Breast epithelium (tissue), 4 donors: ENCODE data around the gene TCTA. TPM values are rescaled to one million over a fixed set of nuclear protein-coding genes. Genes with fewer than 3 reads are reported as not detected.

ENCODE experiments used
- DNase-seq, 2 donors: peaks; one replicate each; pipeline ENCODE4 v3.0.0-alpha.2; 2019; ENCODE audit warnings: low spot score in 2 of 2
- H3K27ac ChIP-seq, 2 donors: fragments of 200-600 bp; sonication (generic) in 1 of 2; one replicate each; pipeline ENCODE4 v1.5.1; 2016 to 2019; ENCODE audit warnings: mild to moderate bottlenecking in 1 of 2
- H3K27me3 ChIP-seq, 2 donors: fragments of 200-600 bp; sonication (generic) in 1 of 2; one replicate each; pipeline versions ENCODE4 v1.5.1 to v1.6.0; 2017 to 2019; ENCODE audit warnings: control low read depth in 1 of 2, mild to moderate bottlenecking in 1 of 2
- H3K36me3 ChIP-seq: fragments of 200-600 bp; one replicate; pipeline ENCODE4 v1.5.1; 2019
- H3K4me1 ChIP-seq, 2 donors: fragments of 200-600 bp; sonication (generic); one replicate each; pipeline ENCODE4 v1.5.1; 2016 to 2019; ENCODE audit warnings: control low read depth in 1 of 2
- H3K4me3 ChIP-seq, 3 donors: fragments of 200-600 bp; sonication (generic); 1 replicate in 2 of 3; 2 replicates in 1 of 3; pipeline ENCODE4 v1.5.1; 2016 to 2019; ENCODE audit warnings: mild to moderate bottlenecking in 3 of 3, moderate library complexity in 2 of 3
- H3K9me3 ChIP-seq, 2 donors: fragments of 200-600 bp; sonication (generic) in 1 of 2; one replicate each; pipeline ENCODE4 v1.5.1; 2016 to 2019; ENCODE audit warnings: control low read depth in 1 of 2
- POLR2A ChIP-seq: fragments of 450-650 bp; IDR thresholded peaks from one replicate; pipeline ENCODE4 v1.6.1; 2016; ENCODE audit warnings: antibody characterized with exemption, mild to moderate bottlenecking, moderate library complexity
- POLR2AphosphoS5 ChIP-seq, 3 donors: sonication (generic); formaldehyde crosslinking; IDR thresholded peaks; one replicate each; pipeline ENCODE4 v1.6.1; 2017; ENCODE audit warnings: antibody characterized with exemption in 3 of 3
- intact Hi-C: fragments of 100-400 bp; cut with DNase I; formaldehyde crosslinking; loops from one replicate; pipeline ENCODE4 v1.15.1; 2023; ENCODE audit warnings: low total_unique reads
- total RNA-seq, 3 donors: library from RNA; depleted of rRNA; stranded (reverse); fragments of >200 nt; gene quantifications; one replicate each; pipeline ENCODE4 v1.1.0, GENCODE V29; 2016
- TF ChIP-seq, protein P1 (sequence below), 3 donors: fragments of 450-650 bp; IDR thresholded peaks; one replicate each; pipeline ENCODE4 v1.5.1; 2016 to 2017; ENCODE audit warnings: antibody characterized with exemption in 3 of 3, mild to moderate bottlenecking in 3 of 3, moderate library complexity in 3 of 3

The TCTA gene
- total RNA-seq, 3 donors from 2014 or later: 22.6 to 29.0 (median 25.9) TPM

DNA sequence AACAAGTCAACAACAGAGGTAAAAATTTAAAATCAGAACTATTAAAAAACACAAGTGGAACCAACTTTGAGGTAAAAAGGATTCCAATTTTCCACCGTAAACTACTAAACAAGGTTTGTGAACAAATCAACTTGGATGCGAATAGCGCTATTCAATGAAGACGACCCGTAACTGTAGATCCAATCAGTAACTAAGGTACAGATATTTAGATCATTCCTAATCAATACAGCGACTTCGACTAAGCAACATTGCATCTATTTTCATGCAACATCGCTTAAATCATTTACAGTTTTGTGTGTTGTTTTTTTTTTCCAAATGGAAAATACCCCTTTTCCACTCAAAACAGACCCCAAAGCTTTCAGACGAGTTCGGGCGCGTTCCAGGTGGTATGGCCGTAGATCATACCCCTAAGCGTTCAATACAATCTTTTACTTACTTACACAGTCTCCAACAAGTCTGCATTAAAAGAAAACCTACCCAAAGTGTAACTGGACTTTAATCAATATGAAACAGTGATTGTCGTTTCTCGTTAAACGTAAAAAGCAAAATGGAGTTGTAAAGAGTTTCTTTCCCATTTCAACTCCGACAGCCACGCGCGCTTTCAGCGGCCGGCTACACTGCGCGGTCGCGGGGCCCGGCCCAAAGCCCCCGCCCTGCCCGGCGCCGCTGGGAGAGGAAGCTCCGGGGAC lies 1.2 kb upstream of the TCTA start:
- Histone ChIP-seq H3K27me3 (no peaks in the 10 kb centered on the region), H3K27ac (peak overlapping the region; percentile 99), H3K4me1 (peaks cover 7 to 25% of the 10 kb centered on the region in 2 donors), H3K4me3 (peak overlapping the region; percentile 90 to 98 (median 92)), H3K9me3 (no peaks in the 10 kb centered on the region), H3K36me3 (no peaks in the 10 kb centered on the region)
- no peak for DNase-seq
- TF ChIP-seq, protein P1, sequence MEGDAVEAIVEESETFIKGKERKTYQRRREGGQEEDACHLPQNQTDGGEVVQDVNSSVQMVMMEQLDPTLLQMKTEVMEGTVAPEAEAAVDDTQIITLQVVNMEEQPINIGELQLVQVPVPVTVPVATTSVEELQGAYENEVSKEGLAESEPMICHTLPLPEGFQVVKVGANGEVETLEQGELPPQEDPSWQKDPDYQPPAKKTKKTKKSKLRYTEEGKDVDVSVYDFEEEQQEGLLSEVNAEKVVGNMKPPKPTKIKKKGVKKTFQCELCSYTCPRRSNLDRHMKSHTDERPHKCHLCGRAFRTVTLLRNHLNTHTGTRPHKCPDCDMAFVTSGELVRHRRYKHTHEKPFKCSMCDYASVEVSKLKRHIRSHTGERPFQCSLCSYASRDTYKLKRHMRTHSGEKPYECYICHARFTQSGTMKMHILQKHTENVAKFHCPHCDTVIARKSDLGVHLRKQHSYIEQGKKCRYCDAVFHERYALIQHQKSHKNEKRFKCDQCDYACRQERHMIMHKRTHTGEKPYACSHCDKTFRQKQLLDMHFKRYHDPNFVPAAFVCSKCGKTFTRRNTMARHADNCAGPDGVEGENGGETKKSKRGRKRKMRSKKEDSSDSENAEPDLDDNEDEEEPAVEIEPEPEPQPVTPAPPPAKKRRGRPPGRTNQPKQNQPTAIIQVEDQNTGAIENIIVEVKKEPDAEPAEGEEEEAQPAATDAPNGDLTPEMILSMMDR (IDR thresholded peaks at IDR 0.05): no peak
- TF ChIP-seq POLR2AphosphoS5 (IDR thresholded peaks at IDR 0.05) (no peak), POLR2A (no peak)
- intact Hi-C loops: no loop called here

DNA sequence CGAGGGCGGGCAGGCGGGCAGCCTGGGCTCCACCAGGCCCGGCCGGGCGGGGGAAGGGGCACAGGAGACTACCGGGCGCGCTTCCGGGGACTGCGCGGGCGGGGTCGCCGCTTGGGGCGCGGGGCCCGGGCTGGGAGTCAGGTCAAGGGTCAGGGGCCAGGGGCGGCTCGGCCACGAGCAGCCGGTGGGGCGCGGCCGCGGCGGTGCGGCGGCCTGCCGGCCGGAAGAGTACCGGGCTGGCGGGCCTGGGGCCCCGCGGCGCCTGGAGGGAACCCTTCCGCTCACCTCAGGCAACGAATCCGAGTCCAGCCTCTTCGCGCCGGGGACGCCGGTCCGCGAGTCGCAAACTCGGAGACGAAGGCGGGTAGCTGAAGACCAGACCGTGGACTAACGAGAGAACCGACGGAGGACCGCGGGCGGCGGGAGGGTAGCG lies 672 bp upstream of the TCTA start:
- intact Hi-C loops: no loop called here
- peak; percentile 47 to 53 for DNase-seq
- peak in 1 of 3 donors; percentile 11 for TF ChIP-seq POLR2AphosphoS5 (IDR thresholded peaks at IDR 0.05)
- TF ChIP-seq, protein P1 (IDR thresholded peaks at IDR 0.05): no peak
- no peak for TF ChIP-seq POLR2A
- Histone ChIP-seq H3K27ac (peak overlapping the region; percentile 99), H3K4me1 (peaks cover 7 to 21% of the 10 kb centered on the region in 2 donors), H3K9me3 (no peaks in the 10 kb centered on the region), H3K27me3 (no peaks in the 10 kb centered on the region), H3K36me3 (no peaks in the 10 kb centered on the region), H3K4me3 (peak overlapping the region; percentile 90 to 98 (median 92))

DNA sequence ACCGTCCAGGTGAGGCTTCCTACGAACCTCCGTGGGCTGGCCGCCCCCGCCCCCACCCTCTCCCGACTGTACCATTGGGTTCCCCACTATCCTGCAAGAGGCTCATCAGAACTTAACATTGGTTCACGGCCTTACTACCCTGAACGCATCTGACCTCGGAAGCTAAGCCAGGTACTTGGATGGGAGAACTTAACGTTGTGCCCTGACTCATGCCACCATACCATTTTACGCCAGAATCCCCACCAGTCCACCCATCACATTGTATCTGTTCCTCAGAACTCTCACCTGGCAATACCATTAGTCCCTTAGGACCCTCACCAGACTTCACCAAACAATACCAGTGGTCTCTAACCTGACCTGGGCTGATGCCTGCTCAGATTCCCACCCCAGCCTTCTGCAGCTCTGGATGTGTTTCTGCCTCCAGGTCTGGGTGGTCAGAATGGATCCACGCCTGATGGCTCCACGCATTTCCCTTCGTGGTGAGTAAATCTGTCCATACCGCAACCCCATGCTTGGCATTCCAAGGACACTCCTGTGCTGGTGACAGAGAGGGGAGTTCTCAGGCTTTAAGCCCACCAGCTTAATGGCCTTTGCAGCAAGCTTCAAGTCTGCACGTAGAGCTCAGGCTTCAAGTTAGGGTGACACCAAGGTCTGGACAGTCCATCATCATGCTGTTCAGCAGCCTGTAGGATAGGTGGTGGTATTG lies 562 bp downstream of the TCTA start:
- TF ChIP-seq, protein P1 (IDR thresholded peaks at IDR 0.05): no peak
- H3K36me3 ChIP-seq: no peaks in the 10 kb centered on the region
- intact Hi-C loops: no loop called here

DNA sequence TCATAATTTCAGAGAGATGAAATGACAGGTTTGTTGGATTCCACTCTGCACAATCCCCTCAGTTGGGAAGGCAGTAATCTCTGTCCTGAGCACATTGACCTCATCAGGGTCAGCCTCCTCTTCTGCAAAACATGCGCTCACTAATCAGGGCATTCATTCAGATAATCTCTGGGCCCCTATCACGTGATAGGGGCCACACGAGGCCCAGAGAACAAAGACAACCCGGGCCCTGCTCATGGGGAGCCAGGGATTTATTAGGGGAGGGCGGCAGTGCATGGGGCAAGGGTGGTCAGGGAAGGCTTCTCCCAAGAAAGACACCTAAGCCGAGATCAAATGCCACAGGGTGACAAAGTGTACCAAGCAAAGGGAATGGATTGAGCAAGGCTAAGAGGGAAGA lies 1.1 kb downstream of the TCTA start:
- peak overlapping the region; percentile 99 for H3K27ac ChIP-seq
- intact Hi-C loops: no loop called here

More for the DNA sequence above, 562 bp downstream of the TCTA start:
- Histone ChIP-seq H3K27ac (peak overlapping the region; percentile 99), H3K27me3 (no peaks in the 10 kb centered on the region), H3K9me3 (no peaks in the 10 kb centered on the region), H3K4me3 (peak overlapping the region; percentile 90 to 98 (median 92)), H3K4me1 (peaks cover 7 to 18% of the 10 kb centered on the region in 2 donors)
- no peak for DNase-seq

DNA sequence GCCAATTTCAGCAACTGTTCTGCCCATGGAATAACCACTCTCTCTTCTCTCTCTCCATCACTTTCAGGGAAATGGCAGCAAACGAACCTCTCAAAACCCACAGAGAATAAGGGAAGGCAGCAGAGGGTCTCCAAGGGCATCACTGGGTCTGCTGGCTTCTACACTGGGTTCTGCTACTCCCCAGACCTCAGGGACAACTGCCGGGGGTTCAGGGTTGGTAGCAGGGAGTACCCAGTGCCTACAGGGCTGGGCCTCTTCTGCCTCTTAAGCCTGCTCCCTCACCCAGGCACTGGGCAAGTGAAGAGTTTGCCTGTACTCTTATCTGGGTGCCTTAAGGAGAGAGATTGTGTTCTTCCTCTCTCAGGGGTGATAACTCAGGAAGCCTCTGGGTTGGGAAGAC lies 2.5 kb downstream of the TCTA start:
- DNase-seq: no peak
- no peak for TF ChIP-seq POLR2A
- TF ChIP-seq, protein P1 (IDR thresholded peaks at IDR 0.05): no peak
- TF ChIP-seq POLR2AphosphoS5 (IDR thresholded peaks at IDR 0.05): no peak
- H3K27me3 ChIP-seq: no peaks in the 10 kb centered on the region
- H3K9me3 ChIP-seq: no peaks in the 10 kb centered on the region
- intact Hi-C loops: no loop called here
- peaks cover 7 to 12% of the 10 kb centered on the region in 2 donors for H3K4me1 ChIP-seq
- peak overlapping the region; percentile 5 to 25 for H3K27ac ChIP-seq
- H3K36me3 ChIP-seq: no peaks in the 10 kb centered on the region
- H3K4me3 ChIP-seq: no peak overlapping the region

More for the DNA sequence above, 1.1 kb downstream of the TCTA start:
- no peak for DNase-seq
- Histone ChIP-seq H3K27me3 (no peaks in the 10 kb centered on the region), H3K4me1 (peaks cover 7 to 17% of the 10 kb centered on the region in 2 donors), H3K4me3 (peak overlapping the region; percentile 90 to 98 (median 92)), H3K9me3 (no peaks in the 10 kb centered on the region), H3K36me3 (no peaks in the 10 kb centered on the region)
- no peak for TF ChIP-seq POLR2A
- no peak for TF ChIP-seq POLR2AphosphoS5 (IDR thresholded peaks at IDR 0.05)
